GM23338 (cell line): ENCODE measurements around the gene ADAM20. TPM values are rescaled to one million over a fixed set of nuclear protein-coding genes. Genes with fewer than 3 reads are reported as not detected.

Experiments used
- ATAC-seq: fragments of 200-7000 bp; cut with Tn5 transposase; 3 replicates; pipeline ENCODE4 v1.9.1; 2020
- DNase-seq: peaks from one replicate; pipeline ENCODE4 v3.0.0-alpha.2; 2015; ENCODE audit warnings: low spot score
- H2AFZ ChIP-seq: fragments of 200-600 bp; sonication (generic); 2 replicates; pipeline ENCODE4 v1.8.0; 2016; ENCODE audit warnings: antibody characterized with exemption, mild to moderate bottlenecking, moderate library complexity
- H3F3A ChIP-seq: fragments of 200-600 bp; sonication (generic); replicated peaks from 2 replicates; pipeline ENCODE4 v1.8.0; 2017; ENCODE audit warnings: antibody characterized with exemption, mixed run types, low read depth
- H3K27ac ChIP-seq: fragments of 200-600 bp; sonication (generic); 2 replicates; pipeline ENCODE4 v1.6.1; 2016; ENCODE audit warnings: low read depth
- H3K27me3 ChIP-seq: fragments of 200-600 bp; sonication (generic); 2 replicates; pipeline ENCODE4 v1.8.0; 2016; ENCODE audit warnings: mild to moderate bottlenecking, mixed run types, moderate library complexity; ENCODE audit not compliant: insufficient read depth
- H3K36me3 ChIP-seq: fragments of 200-600 bp; sonication (generic); 2 replicates; pipeline ENCODE4 v1.8.0; 2016; ENCODE audit warnings: mild to moderate bottlenecking; ENCODE audit not compliant: insufficient read depth
- H3K4me1 ChIP-seq: fragments of 200-600 bp; sonication (generic); 2 replicates; pipeline ENCODE4 v1.8.0; 2016; ENCODE audit warnings: mild to moderate bottlenecking, moderate library complexity; ENCODE audit not compliant: insufficient read depth
- H3K4me2 ChIP-seq: fragments of 200-600 bp; sonication (generic); 2 replicates; pipeline ENCODE4 v1.7.1; 2017; ENCODE audit warnings: mixed run types
- H3K4me3 ChIP-seq: fragments of 200-600 bp; sonication (generic); 2 replicates; pipeline ENCODE4 v1.6.1; 2016; ENCODE audit warnings: mixed run types
- H3K79me2 ChIP-seq: fragments of 200-600 bp; sonication (generic); replicated peaks from 2 replicates; pipeline ENCODE4 v1.8.0; 2017; ENCODE audit warnings: mild to moderate bottlenecking; ENCODE audit not compliant: insufficient read depth
- H3K9me2 ChIP-seq: fragments of 200-600 bp; sonication (generic); 2 replicates; pipeline ENCODE4 v1.8.0; 2017; ENCODE audit not compliant: insufficient read depth
- H4K20me1 ChIP-seq: fragments of 200-600 bp; sonication (generic); replicated peaks from 2 replicates; pipeline ENCODE4 v1.8.0; 2017; ENCODE audit warnings: mild to moderate bottlenecking; ENCODE audit not compliant: insufficient read depth
- H3K27ac Mint-ChIP-seq: 2 replicates; pipeline ENCODE4 v1.8.0; 2020; ENCODE audit warnings: inconsistent platforms, mild to moderate bottlenecking, moderate library complexity, mixed read lengths
- H3K27me3 Mint-ChIP-seq: 3 replicates; pipeline ENCODE4 v1.8.0; 2022; ENCODE audit warnings: low read depth, mild to moderate bottlenecking, moderate library complexity, mixed read lengths, inconsistent platforms; ENCODE audit not compliant: insufficient read depth, poor library complexity
- H3K36me3 Mint-ChIP-seq: 3 replicates; pipeline ENCODE4 v1.8.0; 2021; ENCODE audit warnings: low read depth, mild to moderate bottlenecking, inconsistent platforms, moderate library complexity, mixed read lengths
- H3K4me1 Mint-ChIP-seq: 3 replicates; pipeline ENCODE4 v1.8.0; 2020; ENCODE audit warnings: mild to moderate bottlenecking, inconsistent platforms, mixed read lengths
- H3K4me3 Mint-ChIP-seq: 3 replicates; pipeline ENCODE4 v1.8.0; 2021; ENCODE audit warnings: moderate library complexity, mild to moderate bottlenecking, inconsistent platforms, mixed read lengths
- H3K9me3 Mint-ChIP-seq: 3 replicates; pipeline ENCODE4 v1.8.0; 2020; ENCODE audit warnings: moderate library complexity, mild to moderate bottlenecking, inconsistent platforms, mixed read lengths
- CREB1 ChIP-seq: fragments of 250-450 bp; sonication (Bioruptor Pico); IDR thresholded peaks from 2 replicates; pipeline ENCODE4 v1.5.0; 2020; ENCODE audit warnings: low read depth, mild to moderate bottlenecking, moderate library complexity
- ETS1 ChIP-seq: IDR thresholded peaks from 2 replicates; pipeline ENCODE4 v1.6.1; 2016; ENCODE audit warnings: antibody characterized with exemption
- EZH2 ChIP-seq: fragments of 200-600 bp; sonication (generic); IDR thresholded peaks from one replicate; pipeline ENCODE4 v1.8.0; 2017; ENCODE audit warnings: antibody characterized with exemption, mild to moderate bottlenecking, low read depth; ENCODE audit not compliant: unreplicated experiment
- EZH2phosphoT487 ChIP-seq: fragments of 200-600 bp; sonication (generic); IDR thresholded peaks from one replicate; pipeline ENCODE4 v1.8.1; 2018; ENCODE audit warnings: antibody characterized with exemption; ENCODE audit not compliant: unreplicated experiment
- JUNB ChIP-seq: IDR thresholded peaks from one replicate; pipeline ENCODE4 v1.6.1; 2016; ENCODE audit warnings: antibody characterized with exemption; ENCODE audit not compliant: unreplicated experiment
- NANOG ChIP-seq: IDR thresholded peaks from 2 replicates; pipeline ENCODE4 v1.6.1; 2016; ENCODE audit warnings: antibody characterized with exemption, borderline replicate concordance
- POLR2AphosphoS5 ChIP-seq: IDR thresholded peaks from 2 replicates; pipeline ENCODE4 v1.6.1; 2016; ENCODE audit warnings: antibody characterized with exemption, low read depth
- STAT1 ChIP-seq: IDR thresholded peaks from one replicate; pipeline ENCODE4 v1.6.1; 2016; ENCODE audit warnings: antibody characterized with exemption; ENCODE audit not compliant: unreplicated experiment
- ZNF114 ChIP-seq: fragments of 250-450 bp; sonication (Bioruptor Pico); IDR thresholded peaks from 2 replicates; pipeline ENCODE4 v1.5.0; 2020; ENCODE audit warnings: mild to moderate bottlenecking, moderate library complexity
- ZNF331 ChIP-seq: fragments of 250-450 bp; sonication (Bioruptor Pico); IDR thresholded peaks from 2 replicates; pipeline ENCODE4 v1.5.0; 2020; ENCODE audit warnings: low read depth, mild to moderate bottlenecking, moderate library complexity
- polyA plus RNA-seq: library from polyadenylated mRNA; unstranded; fragments of >200 nt; fragmentation: Nextera tagmentation; extraction: Ambion mirVana; gene quantifications from 2 replicates; pipeline ENCODE4 v1.2.1, GENCODE V29; 2016
- total RNA-seq: library from RNA; depleted of rRNA; stranded (reverse); fragments of >200 nt; shearing (Covaris generic); gene quantifications from 2 replicates; pipeline ENCODE4 v1.2.3, GENCODE V29; 2014
- TF ChIP-seq, protein P1 (sequence below): fragments of 250-450 bp; sonication (Bioruptor Pico); IDR thresholded peaks from 2 replicates; pipeline ENCODE4 v1.5.0; 2020; ENCODE audit warnings: mild to moderate bottlenecking, moderate library complexity
- TF ChIP-seq, protein P2 (sequence below), 2 experiments: fragments of 200-600 bp in 1 of 2; sonication (generic) in 1 of 2; conservative IDR thresholded peaks; 2 replicates each; pipeline versions ENCODE4 v1.5.1 to v1.6.1; 2016 to 2017; ENCODE audit warnings: antibody characterized with exemption in 2 of 2, low read depth in 2 of 2, mild to moderate bottlenecking in 2 of 2, moderate library complexity in 1 of 2
- TF ChIP-seq, protein P3 (sequence below): IDR thresholded peaks from one replicate; pipeline ENCODE4 v1.6.1; 2018; ENCODE audit warnings: antibody characterized with exemption; ENCODE audit not compliant: unreplicated experiment

The ADAM20 gene
- total and polyA plus RNA-seq, 2 experiments from 2014 or later: 0.06 to 2.1 TPM

DNA sequence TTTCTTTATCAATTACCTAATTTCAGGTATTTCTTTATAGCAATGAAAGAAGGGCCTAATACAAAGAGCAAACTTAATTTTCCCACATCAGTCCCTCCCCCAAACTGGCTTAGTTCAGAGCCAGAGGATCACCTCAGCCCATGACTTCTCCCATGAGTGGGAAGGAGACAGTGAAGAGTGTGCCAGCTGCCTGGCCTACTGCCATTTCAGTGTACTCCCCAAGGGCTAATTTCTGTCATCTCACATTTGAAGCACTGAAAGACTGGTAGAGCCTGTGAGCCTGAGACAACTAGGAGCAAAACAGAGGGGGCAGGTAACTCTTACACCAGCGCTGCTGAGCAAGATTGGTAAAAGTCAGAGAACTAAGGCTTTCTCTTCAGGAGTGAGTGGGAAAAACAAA, 29.1 kb upstream of the ADAM20 start:
- Histone ChIP-seq H4K20me1 (no peaks in the 10 kb centered on the region; the same call in 1 of the 2 replicates), H3K9me2 (0 out of 2 replicates have a peak, but pooled peaks cover 3% of the 10 kb centered on the region), H3F3A (no peaks in the 10 kb centered on the region), H3K27ac (no peak overlapping the region), H2AFZ (no peak overlapping the region), H3K79me2 (peaks cover 11% of the 10 kb centered on the region; the same call in 1 of the 2 replicates), H3K27me3 (no peaks in the 10 kb centered on the region), H3K4me2 (no peak overlapping the region), H3K4me1 (0 out of 2 replicates have a peak, but pooled peaks cover 4% of the 10 kb centered on the region), H3K4me3 (no peak overlapping the region), H3K36me3 (peaks cover 37% of the 10 kb centered on the region)
- H3K9me3 Mint-ChIP-seq: peaks cover 47% of the 10 kb centered on the region
- peaks cover 3% of the 10 kb centered on the region; the same call in 2 of the 3 replicates for H3K4me1 Mint-ChIP-seq
- no peak overlapping the region for H3K4me3 Mint-ChIP-seq
- TF ChIP-seq STAT1 (no peak), ZNF331 (CRISPR knock-in tag) (no peak), ETS1 (no peak), ZNF114 (no peak), JUNB (no peak), EZH2phosphoT487 (no peak), NANOG (no peak), CREB1 (CRISPR knock-in tag) (no peak), POLR2AphosphoS5 (no peak), EZH2 (no peak)
- TF ChIP-seq, protein P1, sequence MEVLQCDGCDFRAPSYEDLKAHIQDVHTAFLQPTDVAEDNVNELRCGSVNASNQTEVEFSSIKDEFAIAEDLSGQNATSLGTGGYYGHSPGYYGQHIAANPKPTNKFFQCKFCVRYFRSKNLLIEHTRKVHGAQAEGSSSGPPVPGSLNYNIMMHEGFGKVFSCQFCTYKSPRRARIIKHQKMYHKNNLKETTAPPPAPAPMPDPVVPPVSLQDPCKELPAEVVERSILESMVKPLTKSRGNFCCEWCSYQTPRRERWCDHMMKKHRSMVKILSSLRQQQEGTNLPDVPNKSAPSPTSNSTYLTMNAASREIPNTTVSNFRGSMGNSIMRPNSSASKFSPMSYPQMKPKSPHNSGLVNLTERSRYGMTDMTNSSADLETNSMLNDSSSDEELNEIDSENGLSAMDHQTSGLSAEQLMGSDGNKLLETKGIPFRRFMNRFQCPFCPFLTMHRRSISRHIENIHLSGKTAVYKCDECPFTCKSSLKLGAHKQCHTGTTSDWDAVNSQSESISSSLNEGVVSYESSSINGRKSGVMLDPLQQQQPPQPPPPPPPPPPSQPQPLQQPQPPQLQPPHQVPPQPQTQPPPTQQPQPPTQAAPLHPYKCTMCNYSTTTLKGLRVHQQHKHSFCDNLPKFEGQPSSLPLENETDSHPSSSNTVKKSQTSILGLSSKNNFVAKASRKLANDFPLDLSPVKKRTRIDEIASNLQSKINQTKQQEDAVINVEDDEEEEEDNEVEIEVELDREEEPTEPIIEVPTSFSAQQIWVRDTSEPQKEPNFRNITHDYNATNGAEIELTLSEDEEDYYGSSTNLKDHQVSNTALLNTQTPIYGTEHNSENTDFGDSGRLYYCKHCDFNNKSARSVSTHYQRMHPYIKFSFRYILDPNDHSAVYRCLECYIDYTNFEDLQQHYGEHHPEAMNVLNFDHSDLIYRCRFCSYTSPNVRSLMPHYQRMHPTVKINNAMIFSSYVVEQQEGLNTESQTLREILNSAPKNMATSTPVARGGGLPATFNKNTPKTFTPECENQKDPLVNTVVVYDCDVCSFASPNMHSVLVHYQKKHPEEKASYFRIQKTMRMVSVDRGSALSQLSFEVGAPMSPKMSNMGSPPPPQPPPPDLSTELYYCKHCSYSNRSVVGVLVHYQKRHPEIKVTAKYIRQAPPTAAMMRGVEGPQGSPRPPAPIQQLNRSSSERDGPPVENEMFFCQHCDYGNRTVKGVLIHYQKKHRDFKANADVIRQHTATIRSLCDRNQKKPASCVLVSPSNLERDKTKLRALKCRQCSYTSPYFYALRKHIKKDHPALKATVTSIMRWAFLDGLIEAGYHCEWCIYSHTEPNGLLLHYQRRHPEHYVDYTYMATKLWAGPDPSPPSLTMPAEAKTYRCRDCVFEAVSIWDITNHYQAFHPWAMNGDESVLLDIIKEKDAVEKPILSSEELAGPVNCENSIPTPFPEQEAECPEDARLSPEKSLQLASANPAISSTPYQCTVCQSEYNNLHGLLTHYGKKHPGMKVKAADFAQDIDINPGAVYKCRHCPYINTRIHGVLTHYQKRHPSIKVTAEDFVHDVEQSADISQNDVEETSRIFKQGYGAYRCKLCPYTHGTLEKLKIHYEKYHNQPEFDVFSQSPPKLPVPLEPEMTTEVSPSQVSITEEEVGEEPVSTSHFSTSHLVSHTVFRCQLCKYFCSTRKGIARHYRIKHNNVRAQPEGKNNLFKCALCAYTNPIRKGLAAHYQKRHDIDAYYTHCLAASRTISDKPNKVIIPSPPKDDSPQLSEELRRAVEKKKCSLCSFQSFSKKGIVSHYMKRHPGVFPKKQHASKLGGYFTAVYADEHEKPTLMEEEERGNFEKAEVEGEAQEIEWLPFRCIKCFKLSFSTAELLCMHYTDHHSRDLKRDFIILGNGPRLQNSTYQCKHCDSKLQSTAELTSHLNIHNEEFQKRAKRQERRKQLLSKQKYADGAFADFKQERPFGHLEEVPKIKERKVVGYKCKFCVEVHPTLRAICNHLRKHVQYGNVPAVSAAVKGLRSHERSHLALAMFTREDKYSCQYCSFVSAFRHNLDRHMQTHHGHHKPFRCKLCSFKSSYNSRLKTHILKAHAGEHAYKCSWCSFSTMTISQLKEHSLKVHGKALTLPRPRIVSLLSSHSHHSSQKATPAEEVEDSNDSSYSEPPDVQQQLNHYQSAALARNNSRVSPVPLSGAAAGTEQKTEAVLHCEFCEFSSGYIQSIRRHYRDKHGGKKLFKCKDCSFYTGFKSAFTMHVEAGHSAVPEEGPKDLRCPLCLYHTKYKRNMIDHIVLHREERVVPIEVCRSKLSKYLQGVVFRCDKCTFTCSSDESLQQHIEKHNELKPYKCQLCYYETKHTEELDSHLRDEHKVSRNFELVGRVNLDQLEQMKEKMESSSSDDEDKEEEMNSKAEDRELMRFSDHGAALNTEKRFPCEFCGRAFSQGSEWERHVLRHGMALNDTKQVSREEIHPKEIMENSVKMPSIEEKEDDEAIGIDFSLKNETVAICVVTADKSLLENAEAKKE (CRISPR knock-in tag): no peak
- TF ChIP-seq, protein P2, sequence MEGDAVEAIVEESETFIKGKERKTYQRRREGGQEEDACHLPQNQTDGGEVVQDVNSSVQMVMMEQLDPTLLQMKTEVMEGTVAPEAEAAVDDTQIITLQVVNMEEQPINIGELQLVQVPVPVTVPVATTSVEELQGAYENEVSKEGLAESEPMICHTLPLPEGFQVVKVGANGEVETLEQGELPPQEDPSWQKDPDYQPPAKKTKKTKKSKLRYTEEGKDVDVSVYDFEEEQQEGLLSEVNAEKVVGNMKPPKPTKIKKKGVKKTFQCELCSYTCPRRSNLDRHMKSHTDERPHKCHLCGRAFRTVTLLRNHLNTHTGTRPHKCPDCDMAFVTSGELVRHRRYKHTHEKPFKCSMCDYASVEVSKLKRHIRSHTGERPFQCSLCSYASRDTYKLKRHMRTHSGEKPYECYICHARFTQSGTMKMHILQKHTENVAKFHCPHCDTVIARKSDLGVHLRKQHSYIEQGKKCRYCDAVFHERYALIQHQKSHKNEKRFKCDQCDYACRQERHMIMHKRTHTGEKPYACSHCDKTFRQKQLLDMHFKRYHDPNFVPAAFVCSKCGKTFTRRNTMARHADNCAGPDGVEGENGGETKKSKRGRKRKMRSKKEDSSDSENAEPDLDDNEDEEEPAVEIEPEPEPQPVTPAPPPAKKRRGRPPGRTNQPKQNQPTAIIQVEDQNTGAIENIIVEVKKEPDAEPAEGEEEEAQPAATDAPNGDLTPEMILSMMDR (conservative IDR thresholded peaks at IDR 0.05; ENCODE audit: low read depth in 2 of 2): no peak
- TF ChIP-seq, protein P3, sequence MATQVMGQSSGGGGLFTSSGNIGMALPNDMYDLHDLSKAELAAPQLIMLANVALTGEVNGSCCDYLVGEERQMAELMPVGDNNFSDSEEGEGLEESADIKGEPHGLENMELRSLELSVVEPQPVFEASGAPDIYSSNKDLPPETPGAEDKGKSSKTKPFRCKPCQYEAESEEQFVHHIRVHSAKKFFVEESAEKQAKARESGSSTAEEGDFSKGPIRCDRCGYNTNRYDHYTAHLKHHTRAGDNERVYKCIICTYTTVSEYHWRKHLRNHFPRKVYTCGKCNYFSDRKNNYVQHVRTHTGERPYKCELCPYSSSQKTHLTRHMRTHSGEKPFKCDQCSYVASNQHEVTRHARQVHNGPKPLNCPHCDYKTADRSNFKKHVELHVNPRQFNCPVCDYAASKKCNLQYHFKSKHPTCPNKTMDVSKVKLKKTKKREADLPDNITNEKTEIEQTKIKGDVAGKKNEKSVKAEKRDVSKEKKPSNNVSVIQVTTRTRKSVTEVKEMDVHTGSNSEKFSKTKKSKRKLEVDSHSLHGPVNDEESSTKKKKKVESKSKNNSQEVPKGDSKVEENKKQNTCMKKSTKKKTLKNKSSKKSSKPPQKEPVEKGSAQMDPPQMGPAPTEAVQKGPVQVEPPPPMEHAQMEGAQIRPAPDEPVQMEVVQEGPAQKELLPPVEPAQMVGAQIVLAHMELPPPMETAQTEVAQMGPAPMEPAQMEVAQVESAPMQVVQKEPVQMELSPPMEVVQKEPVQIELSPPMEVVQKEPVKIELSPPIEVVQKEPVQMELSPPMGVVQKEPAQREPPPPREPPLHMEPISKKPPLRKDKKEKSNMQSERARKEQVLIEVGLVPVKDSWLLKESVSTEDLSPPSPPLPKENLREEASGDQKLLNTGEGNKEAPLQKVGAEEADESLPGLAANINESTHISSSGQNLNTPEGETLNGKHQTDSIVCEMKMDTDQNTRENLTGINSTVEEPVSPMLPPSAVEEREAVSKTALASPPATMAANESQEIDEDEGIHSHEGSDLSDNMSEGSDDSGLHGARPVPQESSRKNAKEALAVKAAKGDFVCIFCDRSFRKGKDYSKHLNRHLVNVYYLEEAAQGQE: no peak
- H3K27ac Mint-ChIP-seq: no peak overlapping the region
- peaks cover 4% of the 10 kb centered on the region for H3K27me3 Mint-ChIP-seq
- H3K36me3 Mint-ChIP-seq: peaks cover 75% of the 10 kb centered on the region
- DNase-seq (no peak), ATAC-seq (no peak)
